ENCODE measurements around the gene TOE1.
"Not testable (repeated sequence)": the region's sequence is repeated elsewhere in the genome, so short reads cannot be mapped to it uniquely, and the experiment has no call there.

TOE1 gene

GRCh38 chr1:45355683-45356082, 15.7 kb downstream of the TOE1 start:
- no peak for DNase-seq (ENCODE audit: low read depth)
- no peak overlapping the region for H3K4me3 ChIP-seq (ENCODE audit: control insufficient read depth, low read depth, low read length)
- TF ChIP-seq CTCF (conservative IDR thresholded peaks at IDR 0.05; ENCODE audit: control insufficient read depth, insufficient read depth, low read depth, low read length) = no peak

- no peak for TF ChIP-seq CTCF (conservative IDR thresholded peaks at IDR 0.05; ENCODE audit: control insufficient read depth, insufficient read depth, low read depth, low read length)
- no peak overlapping the region for H3K4me3 ChIP-seq (ENCODE audit: control insufficient read depth, low read depth, low read length)
- DNase-seq (ENCODE audit: low read depth) = no peak
Measured at GRCh38 chr1:45356186-45356585, 16.2 kb downstream of the TOE1 start.

- peak; percentile 72 for TF ChIP-seq CTCF (conservative IDR thresholded peaks at IDR 0.05; ENCODE audit: control insufficient read depth, insufficient read depth, low read depth, low read length)
- H3K4me3 ChIP-seq (ENCODE audit: control insufficient read depth, low read depth, low read length) = no peak overlapping the region
- peak; percentile 76 for DNase-seq (ENCODE audit: low read depth)
Measured at GRCh38 chr1:45359882-45360513, 20.0 kb downstream of the TOE1 start.

- DNase-seq (ENCODE audit: low read depth) = peak; percentile 50
- not testable (repeated sequence) for H3K4me3 ChIP-seq (ENCODE audit: control insufficient read depth, low read depth, low read length)
Measured at GRCh38 chr1:45360981-45361380, 21.0 kb downstream of the TOE1 start.

DNA sequence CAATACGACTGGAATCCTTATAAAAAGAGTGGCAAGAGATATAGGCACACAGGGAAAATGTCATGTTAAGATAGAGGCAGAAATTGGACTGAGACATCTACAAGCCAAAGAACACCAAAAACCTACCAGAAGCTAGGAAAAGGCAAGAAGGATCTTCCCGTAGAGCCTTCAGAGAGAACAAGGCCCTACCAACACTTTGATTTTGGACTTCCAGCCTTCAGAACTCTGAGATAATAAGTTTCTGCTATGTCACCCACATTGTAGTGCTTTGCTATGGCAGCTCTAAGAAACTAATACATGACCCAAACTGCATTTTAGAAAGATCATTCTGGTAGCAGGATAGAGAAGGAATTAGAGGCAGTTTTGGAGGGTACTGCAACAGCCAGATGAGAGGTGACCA, 24.3 kb downstream of the TOE1 start:
- H3K4me3 ChIP-seq (ENCODE audit: control insufficient read depth, low read depth, low read length) = no peak overlapping the region
- no peak for TF ChIP-seq CTCF (conservative IDR thresholded peaks at IDR 0.05; ENCODE audit: control insufficient read depth, insufficient read depth, low read depth, low read length)
- no peak for DNase-seq (ENCODE audit: low read depth)

DNA sequence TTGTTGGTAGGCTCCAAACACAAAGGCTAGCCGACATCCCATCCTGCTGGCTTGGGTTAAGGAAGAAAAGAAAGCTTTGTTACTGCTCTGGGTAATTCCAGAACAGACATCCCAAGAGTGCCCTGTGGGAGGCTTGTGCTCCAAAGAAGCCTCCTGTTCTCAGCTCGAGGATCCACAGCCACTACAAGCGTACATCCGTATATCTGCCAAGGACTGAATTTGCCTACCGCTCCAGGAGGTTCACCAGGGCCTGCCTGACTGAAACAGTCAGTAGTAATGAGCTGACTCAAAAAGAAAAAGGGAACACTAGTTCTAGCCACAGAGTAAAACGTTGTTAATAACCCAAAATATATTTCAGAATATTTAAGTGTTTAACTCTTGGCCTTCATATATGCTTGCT, 25.1 kb downstream of the TOE1 start:
- TF ChIP-seq CTCF (conservative IDR thresholded peaks at IDR 0.05; ENCODE audit: control insufficient read depth, insufficient read depth, low read depth, low read length) = no peak
- DNase-seq (ENCODE audit: low read depth) = no peak
- no peak overlapping the region for H3K4me3 ChIP-seq (ENCODE audit: control insufficient read depth, low read depth, low read length)

- TF ChIP-seq CTCF (conservative IDR thresholded peaks at IDR 0.05; ENCODE audit: control insufficient read depth, insufficient read depth, low read depth, low read length) = no peak
- H3K4me3 ChIP-seq (ENCODE audit: control insufficient read depth, low read depth, low read length) = no peak overlapping the region
- no peak for DNase-seq (ENCODE audit: low read depth)
Measured at GRCh38 chr1:45370575-45370974, 30.6 kb downstream of the TOE1 start.

All from fibroblast of mammary gland (primary cell).